Mesothelial cell of epicardium (in vitro differentiated cells): ENCODE results near the gene C10orf67. TPM values are rescaled to one million over a fixed set of nuclear protein-coding genes. Genes with fewer than 3 reads are reported as not detected.
"Not testable (repeated sequence)": the region's sequence is repeated elsewhere in the genome, so short reads cannot be mapped to it uniquely, and the experiment has no call there.

ENCODE experiments used
- DNase-seq, 2 experiments: peaks; one replicate each; pipeline ENCODE4 v3.0.0; 2021; ENCODE audit warnings: low spot score in 2 of 2; ENCODE audit not compliant: unreplicated experiment in 2 of 2
- H3K27ac Mint-ChIP-seq: 2 replicates; pipeline ENCODE4 v1.8.0; 2021; ENCODE audit warnings: mixed read lengths
- H3K27me3 Mint-ChIP-seq: 2 replicates; pipeline ENCODE4 v1.8.0; 2021; ENCODE audit warnings: low read depth, mixed read lengths
- H3K36me3 Mint-ChIP-seq: 2 replicates; pipeline ENCODE4 v1.8.0; 2021; ENCODE audit warnings: mixed read lengths
- H3K4me1 Mint-ChIP-seq: 2 replicates; pipeline ENCODE4 v1.8.0; 2021; ENCODE audit warnings: mixed read lengths
- H3K4me3 Mint-ChIP-seq: 2 replicates; pipeline ENCODE4 v1.8.0; 2021; ENCODE audit warnings: mild to moderate bottlenecking, moderate library complexity, mixed read lengths
- H3K9me3 Mint-ChIP-seq: 2 replicates; pipeline ENCODE4 v1.8.0; 2021; ENCODE audit warnings: mixed read lengths
- CTCF ChIP-seq: fragments of 200-600 bp; sonication (generic); IDR thresholded peaks from one replicate; pipeline ENCODE4 v1.5.0; 2021; ENCODE audit warnings: antibody characterized with exemption; ENCODE audit not compliant: unreplicated experiment
- total RNA-seq: library from RNA; stranded (reverse); gene quantifications from 3 replicates; pipeline ENCODE4 v1.2.1, GENCODE V29; 2021

C10orf67 gene
- 0.11 to 0.22 TPM in 2 of 3 replicates, not detected in the other for total RNA-seq

GRCh38 chr10:23344241-23344841 lies at the start of gene C10orf67:
C10orf67 (minus strand) TSS chr10:23344797; CDS start chr10:23344774, 23 bp downstream.
- no peak for TF ChIP-seq CTCF
- H3K27ac Mint-ChIP-seq = peak within 1 kb of the TSS; percentile 41
- peaks cover 18% of the 10 kb centered on the region for H3K4me1 Mint-ChIP-seq
- H3K9me3 Mint-ChIP-seq = no peaks in the 10 kb centered on the region
- peaks cover 41% of the 10 kb centered on the region for H3K27me3 Mint-ChIP-seq
- no peak for DNase-seq
- peak within 1 kb of the TSS; percentile 76 for H3K4me3 Mint-ChIP-seq
- H3K36me3 Mint-ChIP-seq = no peaks in the 10 kb centered on the region

- no peak for TF ChIP-seq CTCF
- no peak for DNase-seq
- no peaks in the 10 kb centered on the region for H3K36me3 Mint-ChIP-seq
- H3K4me1 Mint-ChIP-seq = peaks cover 10% of the 10 kb centered on the region
- H3K27me3 Mint-ChIP-seq = no peaks in the 10 kb centered on the region
- no peak overlapping the region for H3K4me3 Mint-ChIP-seq
- no peaks in the 10 kb centered on the region for H3K9me3 Mint-ChIP-seq
- no peak overlapping the region for H3K27ac Mint-ChIP-seq
Measured at GRCh38 chr10:23391821-23392220, 47.2 kb upstream of the C10orf67 start.

- Mint-ChIP-seq H3K27ac (no peak overlapping the region), H3K27me3 (no peaks in the 10 kb centered on the region), H3K4me1 (peaks cover 10% of the 10 kb centered on the region), H3K36me3 (no peaks in the 10 kb centered on the region), H3K9me3 (no peaks in the 10 kb centered on the region), H3K4me3 (no peak overlapping the region)
- TF ChIP-seq CTCF = no peak
- no peak for DNase-seq
Measured at GRCh38 chr10:23390809-23391208, 46.2 kb upstream of the C10orf67 start.

GRCh38 chr10:23390408-23390807 lies 45.8 kb upstream of the C10orf67 start:
- DNase-seq, H3K36me3 Mint-ChIP-seq, H3K4me3 Mint-ChIP-seq, H3K27me3 Mint-ChIP-seq, H3K9me3 Mint-ChIP-seq, H3K27ac Mint-ChIP-seq: not testable (repeated sequence)
- H3K4me1 Mint-ChIP-seq = peaks cover 10% of the 10 kb centered on the region

- not testable (repeated sequence) for H3K4me3 Mint-ChIP-seq, DNase-seq, H3K4me1 Mint-ChIP-seq, H3K27me3 Mint-ChIP-seq, H3K27ac Mint-ChIP-seq, H3K9me3 Mint-ChIP-seq, H3K36me3 Mint-ChIP-seq
Measured at GRCh38 chr10:23387516-23387915, 42.9 kb upstream of the C10orf67 start.

- no peak for TF ChIP-seq CTCF
- H3K27me3 Mint-ChIP-seq = no peaks in the 10 kb centered on the region
- no peaks in the 10 kb centered on the region for H3K9me3 Mint-ChIP-seq
Measured at GRCh38 chr10:23386052-23386451, 41.5 kb upstream of the C10orf67 start.

GRCh38 chr10:23384364-23384763 lies 39.8 kb upstream of the C10orf67 start:
- H3K27ac Mint-ChIP-seq = no peak overlapping the region
- no peaks in the 10 kb centered on the region for H3K4me1 Mint-ChIP-seq
- H3K9me3 Mint-ChIP-seq = no peaks in the 10 kb centered on the region
- no peak overlapping the region for H3K4me3 Mint-ChIP-seq
- TF ChIP-seq CTCF = no peak
- no peak for DNase-seq
- no peaks in the 10 kb centered on the region for H3K36me3 Mint-ChIP-seq
- no peaks in the 10 kb centered on the region for H3K27me3 Mint-ChIP-seq

More at GRCh38 chr10:23386052-23386451, 41.5 kb upstream of the C10orf67 start:
- H3K36me3 Mint-ChIP-seq = no peaks in the 10 kb centered on the region
- DNase-seq = no peak
- H3K27ac Mint-ChIP-seq = no peak overlapping the region
- peaks cover 2% of the 10 kb centered on the region for H3K4me1 Mint-ChIP-seq
- H3K4me3 Mint-ChIP-seq = no peak overlapping the region
